NCI-H510A (cell line): ENCODE data around the gene OLA1.

Source experiments
- DNase-seq: peaks from one replicate; lab custom pipeline; 2025; lab: John Stamatoyannopoulos, UW

Gene OLA1

DNA sequence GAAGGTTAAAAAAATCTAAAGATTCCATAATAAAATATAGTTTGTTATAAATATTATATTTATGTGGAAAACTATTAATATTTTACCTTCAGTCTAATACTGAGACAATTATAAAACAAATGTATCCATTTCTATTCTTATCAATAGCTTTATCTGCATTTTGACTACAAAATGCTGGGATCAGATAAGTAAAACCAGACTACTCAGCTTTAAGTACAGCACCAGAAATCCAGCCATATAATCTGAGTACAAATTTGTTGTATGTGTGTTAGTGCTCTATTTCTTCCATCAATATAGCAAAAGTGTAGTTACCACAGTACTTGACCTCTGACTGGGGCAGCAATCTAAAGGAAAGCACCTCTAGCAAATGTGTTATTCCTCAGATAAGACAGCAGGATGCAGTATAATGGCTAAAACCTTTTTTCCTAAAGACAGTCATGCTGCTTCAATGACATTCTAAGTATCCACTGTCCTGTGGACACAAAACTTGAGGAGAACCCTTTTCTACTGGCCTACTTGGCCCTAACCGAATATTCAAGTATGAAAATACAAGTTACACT is 68.1 kb downstream of the OLA1 start:
- DNase-seq, result no peak

GRCh38 chr2:174177316-174177890 is 70.9 kb downstream of the OLA1 start:
- DNase-seq, result no peak

DNA sequence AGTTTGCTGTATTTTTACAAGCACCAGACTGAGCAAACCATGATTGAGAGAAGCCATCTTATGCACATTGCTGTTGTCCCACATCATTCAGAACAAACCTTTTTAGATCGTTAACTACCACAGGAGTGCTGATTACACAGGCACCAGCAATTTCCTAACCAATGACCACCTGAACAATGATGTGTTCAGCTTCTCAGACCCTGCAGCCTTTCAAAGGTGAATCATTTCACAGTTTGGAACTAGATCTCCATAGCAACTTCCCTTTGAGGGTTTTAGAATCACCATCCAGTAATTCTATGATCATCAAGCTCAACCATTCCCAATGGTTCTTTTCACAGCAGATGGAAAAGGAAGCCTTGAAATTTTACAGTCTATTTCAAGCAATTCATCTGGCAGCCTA is 71.4 kb downstream of the OLA1 start:
- DNase-seq, result no peak

DNA sequence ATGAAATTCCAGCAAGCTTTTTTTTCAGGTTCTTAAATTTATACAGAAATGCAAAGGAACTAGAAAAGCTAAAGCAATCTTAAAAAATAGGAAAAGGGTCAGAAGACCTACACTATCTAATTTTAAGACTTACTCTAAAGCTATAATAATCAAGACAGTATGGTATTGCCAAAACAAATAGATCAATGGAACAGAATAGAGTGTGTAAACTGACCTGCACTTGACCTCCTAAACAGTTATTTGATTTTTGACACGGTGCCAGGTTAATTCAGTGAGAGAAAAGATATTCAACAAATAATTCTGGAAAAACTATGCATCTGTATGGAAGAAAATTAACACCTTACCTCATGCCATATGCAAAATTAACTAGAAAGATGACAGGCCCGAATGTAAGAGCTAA is 73.6 kb downstream of the OLA1 start:
- no peak for DNase-seq

DNA sequence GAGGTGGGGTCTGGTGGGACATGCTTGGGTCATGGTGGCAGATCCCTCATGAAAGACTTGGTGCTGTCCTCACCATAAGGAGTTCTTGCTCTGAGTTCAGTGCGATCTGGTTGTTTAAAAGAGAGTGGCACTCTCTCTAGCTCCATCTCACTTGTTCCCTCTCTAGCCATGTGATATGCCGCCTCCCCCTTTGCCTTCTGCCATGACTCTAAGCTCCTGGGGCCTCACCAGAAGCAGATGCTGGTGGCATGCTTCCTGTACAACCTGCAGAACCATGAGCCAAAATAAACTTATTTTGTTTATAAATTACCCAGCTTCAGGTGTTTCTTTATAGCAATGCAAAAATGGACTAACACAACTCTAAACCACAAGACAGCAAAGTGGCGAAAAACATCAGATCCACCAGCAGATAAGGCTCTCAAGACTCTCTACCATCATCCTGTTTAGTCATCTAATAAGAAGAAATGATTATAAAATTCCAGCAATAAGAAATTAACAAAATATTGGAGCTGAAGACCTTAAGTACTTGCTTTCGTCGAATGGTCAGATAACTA is 75.5 kb downstream of the OLA1 start:
- no peak for DNase-seq

DNA sequence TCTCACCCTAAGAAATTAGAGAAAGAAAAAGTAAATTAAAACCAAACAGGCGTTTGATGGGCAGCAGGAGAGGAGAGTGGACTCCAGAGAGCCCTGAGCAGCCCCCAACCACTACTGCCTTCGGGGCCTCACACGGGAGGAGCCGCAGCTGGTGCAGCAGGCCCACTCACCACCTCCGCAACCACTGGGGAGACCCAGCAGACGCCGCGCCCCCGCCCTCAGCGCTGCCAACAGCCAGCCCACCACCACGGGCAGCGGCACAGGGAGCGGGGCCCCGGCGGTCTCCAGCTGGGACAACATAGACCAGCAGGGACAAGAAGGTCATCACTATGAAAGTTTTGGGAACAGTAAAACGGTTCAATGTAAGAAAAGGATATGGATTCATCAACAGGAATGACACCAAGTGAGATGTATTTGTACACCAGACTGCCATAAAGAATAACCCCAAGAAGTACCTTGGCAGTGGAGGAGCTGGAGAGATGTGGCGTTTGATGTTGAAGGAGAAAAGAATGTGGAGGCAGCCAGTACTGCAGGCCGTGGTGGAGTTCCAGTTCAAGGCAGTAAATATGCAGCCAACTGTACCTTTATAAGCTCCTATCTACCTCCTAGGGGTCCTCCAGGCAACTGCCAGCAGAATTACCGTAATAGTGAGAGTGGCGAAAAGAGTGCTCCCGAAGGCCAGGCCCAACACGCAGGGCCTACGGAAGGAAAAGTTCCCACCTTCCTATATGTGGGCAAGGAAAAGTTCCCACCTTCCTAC is 76.5 kb downstream of the OLA1 start:
- no peak for DNase-seq

GRCh38 chr2:174169372-174169771 is 79.0 kb downstream of the OLA1 start:
- DNase-seq, result no peak

DNA sequence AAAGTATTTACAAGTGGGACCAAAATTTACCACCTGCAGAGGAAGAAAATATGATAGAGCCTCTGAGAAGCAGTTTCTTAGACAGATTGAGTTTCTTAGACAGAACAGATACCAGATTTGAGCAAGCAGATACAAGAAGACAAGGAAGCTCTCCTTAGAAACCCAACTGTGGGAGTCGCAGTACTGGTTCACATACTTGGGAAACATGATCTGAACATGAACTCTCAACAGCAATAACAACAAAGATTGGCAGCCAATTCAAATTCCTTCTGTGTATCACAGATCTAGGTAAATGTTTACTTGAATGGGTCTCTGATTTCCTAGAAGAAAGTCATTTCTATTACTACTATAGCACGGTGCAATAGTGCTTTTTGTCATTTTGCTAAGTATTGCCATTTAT is 82.1 kb downstream of the OLA1 start:
- no peak for DNase-seq

DNA sequence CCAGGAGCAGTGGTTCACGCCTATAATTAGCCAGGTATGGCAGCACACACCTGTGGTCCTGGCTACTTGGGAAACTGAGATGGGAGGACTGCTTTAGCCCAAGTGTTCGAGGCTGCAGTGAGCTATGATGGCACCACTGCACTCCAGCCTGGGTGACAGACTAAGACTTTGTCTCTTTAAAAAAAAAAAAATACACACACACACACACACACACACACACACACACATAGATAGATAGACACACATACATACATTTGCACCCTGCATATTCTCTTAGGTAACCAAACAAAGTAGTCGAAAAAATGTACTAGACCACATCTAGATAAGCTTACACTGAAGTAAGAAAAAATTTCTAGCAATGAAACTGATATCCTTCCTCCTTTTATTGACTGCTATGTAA is 86.8 kb downstream of the OLA1 start:
- DNase-seq, result no peak

DNA sequence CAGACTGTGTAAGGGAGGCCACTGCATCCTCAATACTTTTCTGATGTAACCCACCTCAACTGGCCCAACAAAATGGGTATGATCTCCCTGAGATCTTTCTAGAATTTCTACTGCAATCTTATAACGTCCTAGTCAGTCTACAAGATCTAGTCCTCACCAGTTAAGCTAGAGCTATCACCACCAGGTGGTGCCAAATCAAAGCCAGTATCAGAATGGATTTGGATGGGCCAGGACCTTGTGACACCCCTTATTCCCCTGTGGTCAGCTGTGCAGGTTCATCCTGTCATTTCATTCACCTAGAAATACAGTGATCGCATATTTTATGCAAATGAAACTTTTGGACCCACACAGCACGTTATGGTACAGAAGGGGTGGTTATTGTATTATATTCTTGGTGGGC is 90.3 kb downstream of the OLA1 start:
- DNase-seq, result no peak

GRCh38 chr2:174157053-174157452 is 91.3 kb downstream of the OLA1 start:
- DNase-seq, result no peak

GRCh38 chr2:174153757-174154680 is 94.3 kb downstream of the OLA1 start:
- DNase-seq, result no peak

DNA sequence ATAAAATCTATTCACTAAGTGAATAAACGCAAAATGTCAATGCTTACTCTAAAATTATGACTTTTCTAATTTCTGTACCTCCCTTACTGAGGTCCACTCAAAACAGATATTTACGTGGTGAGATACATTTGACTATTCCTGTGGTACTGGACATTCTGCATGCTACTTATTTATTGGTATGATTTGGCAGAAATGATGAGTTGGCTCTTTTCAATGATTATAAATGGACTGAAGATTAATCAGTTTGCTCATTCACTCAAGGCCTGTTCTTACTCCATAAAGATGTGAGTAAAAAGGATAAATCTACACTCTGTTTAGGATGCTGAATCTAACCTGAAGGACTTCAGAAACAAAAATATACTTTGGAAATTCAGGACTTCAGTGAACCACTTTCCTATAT is 98.8 kb downstream of the OLA1 start:
- DNase-seq, result no peak

- no peak for DNase-seq
Observed at GRCh38 chr2:174148833-174149232, 99.5 kb downstream of the OLA1 start.

DNA sequence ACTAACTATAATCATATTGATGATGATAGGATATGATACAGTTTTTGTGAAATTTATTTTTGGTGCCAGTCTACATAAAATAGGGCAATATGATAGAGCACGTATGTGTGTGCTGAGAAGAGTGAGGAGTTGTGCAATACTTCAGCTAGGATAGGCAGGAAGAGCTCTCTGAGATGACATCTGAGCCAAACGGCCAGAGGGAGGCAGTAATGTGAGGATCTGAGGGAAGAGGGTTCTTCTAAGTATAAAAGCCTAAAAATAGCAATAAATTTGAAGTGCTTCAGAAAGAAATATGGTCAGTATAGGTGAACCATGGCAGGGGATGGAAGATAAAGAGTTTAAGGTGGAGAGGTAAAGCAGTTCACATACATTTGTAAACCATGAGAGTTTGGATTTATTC is 102.5 kb downstream of the OLA1 start:
- no peak for DNase-seq

DNA sequence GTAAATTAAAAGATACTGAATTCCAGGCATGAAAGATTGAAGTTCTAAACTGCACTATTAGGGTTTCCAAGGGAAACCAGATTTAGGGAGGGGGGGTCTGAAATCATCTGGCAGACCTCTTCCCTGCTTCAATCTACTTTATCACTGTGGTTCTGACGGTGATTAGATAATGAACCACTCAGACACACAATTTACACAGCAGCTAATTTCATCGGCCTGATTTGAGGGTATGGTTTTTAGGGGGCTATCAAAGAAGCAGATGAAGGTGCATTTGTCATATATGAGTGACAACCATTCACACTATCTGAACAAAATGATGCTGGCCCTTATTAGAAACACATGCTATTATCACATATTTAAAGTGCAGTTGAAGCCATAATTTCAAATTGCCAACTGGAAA is 106.0 kb downstream of the OLA1 start:
- no peak for DNase-seq

- no peak for DNase-seq
Observed at GRCh38 chr2:174138161-174138560, 110.2 kb downstream of the OLA1 start.

DNA sequence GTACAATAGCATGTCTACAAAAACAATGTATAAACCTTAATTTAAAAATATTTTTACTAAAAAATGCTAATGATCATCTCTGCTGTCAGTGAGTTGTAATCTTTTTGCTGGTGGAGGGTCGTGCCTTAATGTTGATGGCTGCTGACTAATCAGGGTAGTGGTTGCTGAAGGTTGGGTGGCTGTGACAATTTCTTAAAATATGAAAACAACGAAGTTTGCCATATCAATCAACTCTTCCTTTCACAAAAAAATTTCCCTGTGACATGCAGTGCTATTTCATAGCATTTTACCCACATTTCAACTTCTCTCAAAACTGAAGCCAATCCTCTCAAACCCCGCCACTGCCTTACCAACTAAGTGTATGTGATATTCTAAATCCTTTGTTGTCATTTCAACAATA is 112.4 kb downstream of the OLA1 start:
- DNase-seq, result no peak

- no peak for DNase-seq
Observed at GRCh38 chr2:174125090-174125489, 123.2 kb downstream of the OLA1 start.

DNA sequence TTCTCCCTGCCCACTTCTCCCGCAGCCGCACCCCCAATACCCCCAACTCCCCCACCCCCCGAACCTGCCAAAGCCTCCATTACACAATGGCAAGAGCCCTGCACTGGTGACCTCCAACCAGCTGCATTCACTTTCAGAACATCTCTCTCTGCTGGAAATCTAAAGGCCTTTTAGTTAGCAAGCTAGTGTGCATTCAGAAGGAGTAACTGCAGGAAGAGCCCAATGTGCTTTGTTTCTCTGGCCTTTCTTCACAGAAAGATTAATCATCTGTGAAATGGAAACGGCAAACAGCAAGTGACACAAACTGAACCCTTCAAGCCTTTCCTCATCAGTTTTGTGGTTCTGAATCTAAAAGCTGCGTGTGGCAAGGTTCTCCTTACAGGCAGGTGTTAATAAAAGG is 124.2 kb downstream of the OLA1 start:
- DNase-seq, result no peak

DNA sequence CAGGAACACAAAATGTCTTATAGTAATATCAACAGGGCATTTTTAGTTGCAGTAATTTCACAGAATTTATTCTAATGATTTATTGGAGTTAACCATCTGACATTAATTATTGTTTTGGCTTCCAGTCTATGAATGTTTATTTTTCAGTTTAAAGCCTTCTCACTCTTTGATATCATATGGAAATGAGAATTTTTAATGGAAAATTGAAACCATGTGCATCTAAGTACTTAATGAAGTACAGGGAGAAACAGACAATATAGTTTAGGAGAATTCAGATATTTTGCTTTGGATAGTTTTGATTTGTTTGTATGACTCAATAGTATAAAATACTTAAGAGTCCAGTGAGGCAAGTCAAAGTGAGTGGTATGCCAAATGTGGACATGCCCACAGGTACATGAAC is 126.1 kb downstream of the OLA1 start:
- no peak for DNase-seq

- DNase-seq, result no peak
Observed at GRCh38 chr2:174121612-174122011, 126.7 kb downstream of the OLA1 start.
